Panc1 (cell line): ENCODE measurements around the gene PPP1CA. TPM values are rescaled to one million over a fixed set of nuclear protein-coding genes. Genes with fewer than 3 reads are reported as not detected.

Experiments used
- ATAC-seq: fragments of 200-7000 bp; cut with Tn5 transposase; 2 replicates; pipeline ENCODE4 v1.9.1; 2020; ENCODE audit warnings: mild to moderate bottlenecking, moderate library complexity
- BruUV-seq: library from RNA; stranded (reverse); fragments of 400-500 nt; replicated peaks from 2 replicates; lab custom pipeline; 2021; lab: Mats Ljungman, UMichigan
- CTCF ChIA-PET: fragments of 300-600 bp; sonication (Branson Sonifier 250); formaldehyde crosslinking; loops from one replicate; lab custom pipeline; 2022; ENCODE audit warnings: antibody characterized with exemption; lab: Charles Lee
- POLR2A ChIA-PET: fragments of 300-600 bp; sonication (Branson Sonifier 250); formaldehyde crosslinking; loops from one replicate; lab custom pipeline; 2022; ENCODE audit warnings: antibody characterized with exemption; lab: Charles Lee
- DNase-seq: peaks from one replicate; pipeline ENCODE4 v3.0.0-alpha.2; 2010; ENCODE audit warnings: low read depth, low spot score
- H3K27ac ChIP-seq: 2 replicates; pipeline ENCODE4 v1.5.1; 2011; ENCODE audit warnings: mild to moderate bottlenecking, low read length, inconsistent platforms
- H3K27me3 ChIP-seq: fragments of 200-500 bp; sonication (Bioruptor generic); 2 replicates; pipeline ENCODE4 v1.6.0; 2014; ENCODE audit warnings: low read length, inconsistent platforms; ENCODE audit not compliant: control insufficient read depth, insufficient read depth
- H3K36me3 ChIP-seq: fragments of 200-500 bp; sonication (Bioruptor generic); 2 replicates; pipeline ENCODE4 v1.5.1; 2014; ENCODE audit warnings: inconsistent platforms, mild to moderate bottlenecking, low read length, moderate library complexity; ENCODE audit not compliant: control insufficient read depth, insufficient read depth
- H3K4me1 ChIP-seq: 2 replicates; pipeline ENCODE4 v1.5.1; 2011; ENCODE audit warnings: inconsistent platforms, mild to moderate bottlenecking, low read length, moderate library complexity; ENCODE audit not compliant: control insufficient read depth, insufficient read depth
- H3K4me3 ChIP-seq, 2 experiments: 2 replicates each; pipeline ENCODE4 v1.5.1; 2011 to 2012; ENCODE audit warnings: low read depth in 2 of 2, low read length in 2 of 2, mild to moderate bottlenecking in 2 of 2, inconsistent platforms in 1 of 2, moderate library complexity in 1 of 2
- H3K9me3 ChIP-seq: fragments of 200-500 bp; sonication (Bioruptor generic); 2 replicates; pipeline ENCODE4 v1.5.1; 2014; ENCODE audit warnings: low read depth, mild to moderate bottlenecking, inconsistent platforms, low read length, moderate library complexity; ENCODE audit not compliant: control insufficient read depth, insufficient read depth
- POLR2AphosphoS5 ChIP-seq: IDR thresholded peaks from 2 replicates; pipeline ENCODE4 v1.6.1; 2012; ENCODE audit warnings: mild to moderate bottlenecking, low read depth, low read length, moderate library complexity
- TCF7L2 ChIP-seq: IDR thresholded peaks from 2 replicates; pipeline ENCODE4 v1.6.1; 2011; ENCODE audit warnings: mild to moderate bottlenecking, low read depth, low read length, inconsistent platforms
- in situ Hi-C: cut with HindIII; loops from 2 replicates; pipeline ENCODE4 v1.10.0; 2016; ENCODE audit warnings: low sequenced_read_pairs, low pct_unique_long_range_greater_than_20kb
- intact Hi-C: fragments of 100-400 bp; cut with micrococcal nuclease; formaldehyde crosslinking; loops from one replicate; pipeline ENCODE4 v1.10.0; 2022; ENCODE audit not compliant: unreplicated experiment
- total RNA-seq: library from RNA; stranded (reverse); gene quantifications from one replicate; pipeline ENCODE4 v1.2.1, GENCODE V29; 2021; ENCODE audit not compliant: unreplicated experiment
- TF ChIP-seq, protein P1 (sequence below), 2 experiments: IDR thresholded peaks; 2 replicates each; pipeline ENCODE4 v1.6.1; 2011 to 2012; ENCODE audit warnings: low read depth in 2 of 2, control low read depth in 1 of 2, low read length in 1 of 2, mild to moderate bottlenecking in 1 of 2, moderate library complexity in 1 of 2; ENCODE audit not compliant: insufficient read depth in 1 of 2
- TF ChIP-seq, protein P2 (sequence below): fragments of 450-650 bp; IDR thresholded peaks from 2 replicates; pipeline ENCODE4 v1.5.1; 2017; ENCODE audit warnings: mild to moderate bottlenecking

Gene PPP1CA
- total RNA-seq, 1 experiment from 2014 or later, result 361 TPM

DNA sequence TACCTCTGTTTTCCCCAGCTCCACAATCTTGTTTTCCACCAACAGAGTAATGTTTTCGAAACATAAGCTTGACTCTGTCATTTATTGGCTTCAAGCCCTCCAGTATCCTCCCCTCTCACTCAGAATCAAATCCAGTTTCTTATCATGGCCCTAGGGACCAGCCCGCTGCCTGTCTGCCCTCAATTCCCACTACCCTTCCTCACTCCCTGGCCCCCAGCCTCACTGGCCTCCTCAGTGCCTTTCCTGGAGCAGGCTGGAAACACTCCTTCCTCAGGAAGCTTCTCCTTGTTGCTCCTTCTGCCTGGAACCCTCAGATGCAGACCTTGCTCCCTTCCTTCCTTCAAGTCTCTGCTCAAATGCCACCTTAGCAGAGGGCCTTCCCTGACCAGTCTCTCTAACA is 52.2 kb downstream of the PPP1CA start:
- Histone ChIP-seq H3K4me3 (no peak overlapping the region), H3K27me3 (no peaks in the 10 kb centered on the region), H3K9me3 (no peaks in the 10 kb centered on the region), H3K36me3 (no peaks in the 10 kb centered on the region), H3K27ac (no peak overlapping the region), H3K4me1 (peaks cover 25% of the 10 kb centered on the region)
- intact Hi-C loops, result loop anchor here (5.0 kb wide), 1 partner anchor 33 kb away; no protein-coding TSS in a partner anchor
- DNase-seq (no peak), ATAC-seq (no peak)
- ChIA-PET CTCF (interaction anchor here (1.7 kb wide), 1 partner anchor 33 kb away, joined by 12 read pairs; no protein-coding TSS in a partner anchor), POLR2A (no interaction called here)
- in situ Hi-C loops, result no loop called here
- no peak for TF ChIP-seq TCF7L2
- TF ChIP-seq, protein P1, sequence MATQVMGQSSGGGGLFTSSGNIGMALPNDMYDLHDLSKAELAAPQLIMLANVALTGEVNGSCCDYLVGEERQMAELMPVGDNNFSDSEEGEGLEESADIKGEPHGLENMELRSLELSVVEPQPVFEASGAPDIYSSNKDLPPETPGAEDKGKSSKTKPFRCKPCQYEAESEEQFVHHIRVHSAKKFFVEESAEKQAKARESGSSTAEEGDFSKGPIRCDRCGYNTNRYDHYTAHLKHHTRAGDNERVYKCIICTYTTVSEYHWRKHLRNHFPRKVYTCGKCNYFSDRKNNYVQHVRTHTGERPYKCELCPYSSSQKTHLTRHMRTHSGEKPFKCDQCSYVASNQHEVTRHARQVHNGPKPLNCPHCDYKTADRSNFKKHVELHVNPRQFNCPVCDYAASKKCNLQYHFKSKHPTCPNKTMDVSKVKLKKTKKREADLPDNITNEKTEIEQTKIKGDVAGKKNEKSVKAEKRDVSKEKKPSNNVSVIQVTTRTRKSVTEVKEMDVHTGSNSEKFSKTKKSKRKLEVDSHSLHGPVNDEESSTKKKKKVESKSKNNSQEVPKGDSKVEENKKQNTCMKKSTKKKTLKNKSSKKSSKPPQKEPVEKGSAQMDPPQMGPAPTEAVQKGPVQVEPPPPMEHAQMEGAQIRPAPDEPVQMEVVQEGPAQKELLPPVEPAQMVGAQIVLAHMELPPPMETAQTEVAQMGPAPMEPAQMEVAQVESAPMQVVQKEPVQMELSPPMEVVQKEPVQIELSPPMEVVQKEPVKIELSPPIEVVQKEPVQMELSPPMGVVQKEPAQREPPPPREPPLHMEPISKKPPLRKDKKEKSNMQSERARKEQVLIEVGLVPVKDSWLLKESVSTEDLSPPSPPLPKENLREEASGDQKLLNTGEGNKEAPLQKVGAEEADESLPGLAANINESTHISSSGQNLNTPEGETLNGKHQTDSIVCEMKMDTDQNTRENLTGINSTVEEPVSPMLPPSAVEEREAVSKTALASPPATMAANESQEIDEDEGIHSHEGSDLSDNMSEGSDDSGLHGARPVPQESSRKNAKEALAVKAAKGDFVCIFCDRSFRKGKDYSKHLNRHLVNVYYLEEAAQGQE (IDR thresholded peaks at IDR 0.05; ENCODE audit: insufficient read depth in 1 of 2, low read depth in 2 of 2, low read length in 1 of 2), result no peak
- no TSS peak for BruUV-seq

DNA sequence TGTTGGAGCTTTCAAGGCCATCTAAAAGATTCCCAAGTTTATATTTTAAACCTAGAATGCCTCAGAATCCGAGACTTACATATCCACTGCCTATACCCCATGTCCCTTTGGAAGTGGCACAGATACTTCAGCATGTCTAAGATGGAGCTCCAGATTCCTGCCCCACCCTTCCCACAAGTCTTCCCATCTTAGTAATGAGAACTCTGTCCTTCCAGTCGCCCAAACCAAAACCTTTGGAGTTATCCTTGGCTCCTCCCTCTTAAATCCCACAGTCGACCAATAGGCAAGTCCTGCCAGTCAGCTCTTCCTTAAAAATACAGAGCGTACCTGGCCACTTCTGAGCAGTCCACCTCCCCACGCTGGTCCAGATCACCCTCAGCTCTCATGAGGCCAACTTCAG is 52.6 kb downstream of the PPP1CA start:
- in situ Hi-C loops (no loop called here), intact Hi-C loops (loop anchor here (5.0 kb wide), 1 partner anchor 33 kb away; no protein-coding TSS in a partner anchor)
- ATAC-seq, result no peak
- CTCF ChIA-PET, result interaction anchor here (0.6 to 1.7 kb wide), 2 partner anchors 34 to 70 kb away, joined by 3 to 12 read pairs; no protein-coding TSS in a partner anchor
- Histone ChIP-seq H3K4me3 (no peak overlapping the region), H3K4me1 (peaks cover 21% of the 10 kb centered on the region), H3K27ac (no peak overlapping the region), H3K36me3 (no peaks in the 10 kb centered on the region), H3K9me3 (no peaks in the 10 kb centered on the region), H3K27me3 (no peaks in the 10 kb centered on the region)
- DNase-seq, result no peak
- POLR2A ChIA-PET, result no interaction called here
- BruUV-seq, result no TSS peak
- TF ChIP-seq POLR2AphosphoS5, result 0 out of 2 replicates have a peak, but pooled peaks have one; percentile 34
- TF ChIP-seq, protein P2, sequence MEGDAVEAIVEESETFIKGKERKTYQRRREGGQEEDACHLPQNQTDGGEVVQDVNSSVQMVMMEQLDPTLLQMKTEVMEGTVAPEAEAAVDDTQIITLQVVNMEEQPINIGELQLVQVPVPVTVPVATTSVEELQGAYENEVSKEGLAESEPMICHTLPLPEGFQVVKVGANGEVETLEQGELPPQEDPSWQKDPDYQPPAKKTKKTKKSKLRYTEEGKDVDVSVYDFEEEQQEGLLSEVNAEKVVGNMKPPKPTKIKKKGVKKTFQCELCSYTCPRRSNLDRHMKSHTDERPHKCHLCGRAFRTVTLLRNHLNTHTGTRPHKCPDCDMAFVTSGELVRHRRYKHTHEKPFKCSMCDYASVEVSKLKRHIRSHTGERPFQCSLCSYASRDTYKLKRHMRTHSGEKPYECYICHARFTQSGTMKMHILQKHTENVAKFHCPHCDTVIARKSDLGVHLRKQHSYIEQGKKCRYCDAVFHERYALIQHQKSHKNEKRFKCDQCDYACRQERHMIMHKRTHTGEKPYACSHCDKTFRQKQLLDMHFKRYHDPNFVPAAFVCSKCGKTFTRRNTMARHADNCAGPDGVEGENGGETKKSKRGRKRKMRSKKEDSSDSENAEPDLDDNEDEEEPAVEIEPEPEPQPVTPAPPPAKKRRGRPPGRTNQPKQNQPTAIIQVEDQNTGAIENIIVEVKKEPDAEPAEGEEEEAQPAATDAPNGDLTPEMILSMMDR, result no peak
- TF ChIP-seq, protein P1 (IDR thresholded peaks at IDR 0.05; ENCODE audit: insufficient read depth in 1 of 2, low read depth in 2 of 2, low read length in 1 of 2), result no peak
- no peak for TF ChIP-seq TCF7L2

Other genes starting within 250 kb of the PPP1CA start
- 103 TPM for gene GRK2, start 135.4 kb downstream of the PPP1CA start, total RNA-seq
- 76.5 TPM for gene ANKRD13D, start 112.6 kb downstream of the PPP1CA start, total RNA-seq
- 79.8 TPM for gene SSH3, start 98.3 kb downstream of the PPP1CA start, total RNA-seq
- 78.7 TPM for gene POLD4, start 48.3 kb downstream of the PPP1CA start, total RNA-seq
- gene CLCF1, start 28.3 kb downstream of the PPP1CA start, total RNA-seq, result 9.3 TPM
- 33.1 TPM for gene RAD9A, start 9.9 kb downstream of the PPP1CA start, total RNA-seq
- 0.33 TPM for gene TBC1D10C, start 2.2 kb upstream of the PPP1CA start, total RNA-seq
- gene CARNS1, start 13.8 kb upstream of the PPP1CA start, total RNA-seq, result 1.0 TPM
- gene RPS6KB2, start 26.6 kb upstream of the PPP1CA start, total RNA-seq, result 68.5 TPM
- gene PTPRCAP, start 35.8 kb upstream of the PPP1CA start, total RNA-seq, result 0.82 TPM
- 158 TPM for gene CORO1B, start 41.6 kb upstream of the PPP1CA start, total RNA-seq
- gene GPR152, start 50.9 kb upstream of the PPP1CA start, total RNA-seq, result not detected
- gene CABP4, start 53.5 kb upstream of the PPP1CA start, total RNA-seq, result not detected
- gene TMEM134, start 67.4 kb upstream of the PPP1CA start, total RNA-seq, result 65.0 TPM
- gene AIP, start 81.2 kb upstream of the PPP1CA start, total RNA-seq, result 87.8 TPM
- gene PITPNM1, start 103.5 kb upstream of the PPP1CA start, total RNA-seq, result 70.4 TPM
- 76.1 TPM for gene CDK2AP2, start 106.3 kb upstream of the PPP1CA start, total RNA-seq
- not detected for gene CABP2, start 121.6 kb upstream of the PPP1CA start, total RNA-seq
- gene GSTP1, start 182.0 kb upstream of the PPP1CA start, total RNA-seq, result 570 TPM
- gene NDUFV1, start 205.1 kb upstream of the PPP1CA start, total RNA-seq, result 281 TPM
- gene NUDT8, start 228.1 kb upstream of the PPP1CA start, total RNA-seq, result 13.2 TPM
- gene TBX10, start 237.9 kb upstream of the PPP1CA start, total RNA-seq, result not detected
- gene ACY3, start 248.9 kb upstream of the PPP1CA start, total RNA-seq, result 0.26 TPM